AG08395 (cell line): ENCODE results near the gene RRAGB.
A peak's percentile ranks its signal among the peaks of the same experiment; 100 is the strongest.
"Not testable (repeated sequence)": the region's sequence is repeated elsewhere in the genome, so short reads cannot be mapped to it uniquely, and the experiment has no call there.

Experiments used
- DNase-seq: peaks from one replicate; pipeline ENCODE4 v3.0.0; 2012; ENCODE audit warnings: mixed read lengths, low spot score

Gene RRAGB

GRCh38 chrX:55767100-55767499, 49.6 kb downstream of the RRAGB start:
- peak; percentile 5 for DNase-seq

GRCh38 chrX:55774419-55774818, 56.9 kb downstream of the RRAGB start:
- DNase-seq = not testable (repeated sequence)

- DNase-seq = no peak
Measured at GRCh38 chrX:55777596-55777995, 60.0 kb downstream of the RRAGB start.

- DNase-seq = peak; percentile 9
Measured at GRCh38 chrX:55778322-55778721, 60.8 kb downstream of the RRAGB start.

- DNase-seq = peak; percentile 7
Measured at GRCh38 chrX:55783723-55784122, 66.2 kb downstream of the RRAGB start.

GRCh38 chrX:55787063-55787462, 69.5 kb downstream of the RRAGB start:
- no peak for DNase-seq

GRCh38 chrX:55787727-55788126, 70.2 kb downstream of the RRAGB start:
- no peak for DNase-seq

- DNase-seq = no peak
Measured at GRCh38 chrX:55794405-55794804, 76.9 kb downstream of the RRAGB start.

GRCh38 chrX:55796496-55796895, 78.9 kb downstream of the RRAGB start:
- DNase-seq = no peak

GRCh38 chrX:55801811-55802210, 84.3 kb downstream of the RRAGB start:
- no peak for DNase-seq
